HS-27A (cell line): ENCODE measurements around the gene ZNF324B.
"Not testable (repeated sequence)": the region's sequence is repeated elsewhere in the genome, so short reads cannot be mapped to it uniquely, and the experiment has no call there.

Source experiments
- DNase-seq: peaks from one replicate; pipeline ENCODE4 v3.0.0-alpha.2; 2012; ENCODE audit warnings: low read depth, missing footprints

ZNF324B gene

GRCh38 chr19:58480481-58480830 lies 29.0 kb downstream of the ZNF324B start:
- DNase-seq, result no peak

- no peak for DNase-seq
These were observed 29.4 kb downstream of the ZNF324B start for GRCh38 chr19:58480831-58481230.

GRCh38 chr19:58482372-58482771 lies 30.9 kb downstream of the ZNF324B start:
- DNase-seq, result no peak

- no peak for DNase-seq
These were observed 32.4 kb downstream of the ZNF324B start for GRCh38 chr19:58483776-58484175.

- DNase-seq, result not testable (repeated sequence)
These were observed 32.9 kb downstream of the ZNF324B start for GRCh38 chr19:58484349-58484748.

GRCh38 chr19:58491393-58491792 lies 40.0 kb downstream of the ZNF324B start:
- DNase-seq, result no peak

- DNase-seq, result no peak
These were observed 40.8 kb downstream of the ZNF324B start for GRCh38 chr19:58492265-58492664.

GRCh38 chr19:58497634-58498170 lies 46.3 kb downstream of the ZNF324B start:
- DNase-seq, result no peak

- no peak for DNase-seq
These were observed 47.0 kb downstream of the ZNF324B start for GRCh38 chr19:58498316-58499020.

- DNase-seq, result peak; percentile 51
These were observed 47.9 kb downstream of the ZNF324B start for GRCh38 chr19:58499021-58499927.

GRCh38 chr19:58500242-58500641 lies 48.8 kb downstream of the ZNF324B start:
- DNase-seq, result no peak
